Ureter (tissue), 1 donor: Measurements from ENCODE around the gene FUT7. TPM values are rescaled to one million over a fixed set of nuclear protein-coding genes. Genes with fewer than 3 reads are reported as not detected.
A peak's percentile ranks its signal among the peaks of the same experiment; 100 is the strongest.

Experiments
- DNase-seq: peaks from one replicate; pipeline ENCODE4 v3.0.0-alpha.2; 2020; ENCODE audit warnings: low spot score
- total RNA-seq: library from RNA; stranded (reverse); gene quantifications from one replicate; pipeline ENCODE4 v1.2.4, GENCODE V29; 2023
- donor health status: DM: yes; HTN: yes; CAD: no.

Gene FUT7
- not detected for total RNA-seq

GRCh38 chr9:137031904-137032640 is at the start of gene FUT7:
Gene FUT7 (minus strand): TSS chr9:137032088. CDS start chr9:137031991, 97 bp downstream.
- DNase-seq, result no peak

GRCh38 chr9:137080260-137081122 is 48.6 kb upstream of the FUT7 start:
- DNase-seq, result no peak

GRCh38 chr9:137079401-137079787 is 47.5 kb upstream of the FUT7 start:
- DNase-seq, result no peak

- DNase-seq, result no peak
Observed at GRCh38 chr9:137078701-137079400, 47.0 kb upstream of the FUT7 start.

- DNase-seq, result peak; percentile 53
Observed at GRCh38 chr9:137077758-137078693, 46.1 kb upstream of the FUT7 start.

GRCh38 chr9:137077010-137077747 is 45.3 kb upstream of the FUT7 start, which contains the start of gene UAP1L1:
Gene UAP1L1 (plus strand): TSS chr9:137077517. CDS start chr9:137077533, 16 bp downstream.
- DNase-seq, result peak; percentile 80

GRCh38 chr9:137076636-137077009 is 44.7 kb upstream of the FUT7 start:
- DNase-seq, result peak; percentile 47

- no peak for DNase-seq
Observed at GRCh38 chr9:137075275-137075775, 43.4 kb upstream of the FUT7 start.

GRCh38 chr9:137074657-137075274 is 42.9 kb upstream of the FUT7 start:
- DNase-seq, result no peak

- DNase-seq, result no peak
Observed at GRCh38 chr9:137073992-137074399, 42.1 kb upstream of the FUT7 start.

- DNase-seq, result no peak
Observed at GRCh38 chr9:137071282-137071681, 39.4 kb upstream of the FUT7 start.

GRCh38 chr9:137070906-137071275 is 39.0 kb upstream of the FUT7 start:
- no peak for DNase-seq

- DNase-seq, result peak; percentile 88
Observed at GRCh38 chr9:137070201-137070905, 38.5 kb upstream of the FUT7 start, which contains the start of gene SAPCD2. Gene SAPCD2 (minus strand): TSS chr9:137070557. CDS start chr9:137070460, 97 bp downstream.

- DNase-seq, result no peak
Observed at GRCh38 chr9:137069508-137070091, 37.7 kb upstream of the FUT7 start.

- no peak for DNase-seq
Observed at GRCh38 chr9:137068539-137069507, 36.9 kb upstream of the FUT7 start.

- peak; percentile 87 for DNase-seq
Observed at GRCh38 chr9:137067860-137068538, 36.1 kb upstream of the FUT7 start.
